Inferior parietal cortex (tissue), 1 donor: ENCODE data around the gene ARHGEF4.
A peak's percentile ranks its signal among the peaks of the same experiment; 100 is the strongest.

Source experiments
- DNase-seq: peaks from one replicate; pipeline ENCODE4 v3.0.0-alpha.2; 2016; ENCODE audit errors: extremely low spot score

Gene ARHGEF4

GRCh38 chr2:130819608-130820278 lies 17.0 kb upstream of the ARHGEF4 start:
- DNase-seq = no peak

- DNase-seq = no peak
Observed at GRCh38 chr2:130820279-130820861, 16.3 kb upstream of the ARHGEF4 start.

DNA sequence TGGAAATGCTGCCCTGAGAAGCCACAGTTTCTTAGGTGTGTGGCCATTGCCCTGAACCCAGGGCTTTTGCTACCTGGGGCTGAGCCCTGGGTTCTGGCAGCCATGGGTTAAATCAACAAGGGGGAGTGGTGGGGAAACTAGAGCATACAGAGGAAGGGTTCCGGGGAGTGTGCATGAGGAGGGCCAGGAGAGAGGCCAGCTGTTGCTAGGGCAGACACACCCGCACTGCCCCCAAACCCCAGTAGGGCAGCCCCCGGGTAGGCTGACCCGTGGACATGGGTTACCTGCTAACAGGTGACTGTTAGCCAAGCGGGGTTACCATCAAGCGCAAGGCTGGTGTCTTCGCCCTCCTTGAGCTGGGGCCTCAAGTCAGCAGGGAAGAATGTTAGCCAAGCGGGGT lies 14.8 kb upstream of the ARHGEF4 start:
- no peak for DNase-seq

- no peak for DNase-seq
Observed at GRCh38 chr2:130822766-130823165, 13.9 kb upstream of the ARHGEF4 start.

DNA sequence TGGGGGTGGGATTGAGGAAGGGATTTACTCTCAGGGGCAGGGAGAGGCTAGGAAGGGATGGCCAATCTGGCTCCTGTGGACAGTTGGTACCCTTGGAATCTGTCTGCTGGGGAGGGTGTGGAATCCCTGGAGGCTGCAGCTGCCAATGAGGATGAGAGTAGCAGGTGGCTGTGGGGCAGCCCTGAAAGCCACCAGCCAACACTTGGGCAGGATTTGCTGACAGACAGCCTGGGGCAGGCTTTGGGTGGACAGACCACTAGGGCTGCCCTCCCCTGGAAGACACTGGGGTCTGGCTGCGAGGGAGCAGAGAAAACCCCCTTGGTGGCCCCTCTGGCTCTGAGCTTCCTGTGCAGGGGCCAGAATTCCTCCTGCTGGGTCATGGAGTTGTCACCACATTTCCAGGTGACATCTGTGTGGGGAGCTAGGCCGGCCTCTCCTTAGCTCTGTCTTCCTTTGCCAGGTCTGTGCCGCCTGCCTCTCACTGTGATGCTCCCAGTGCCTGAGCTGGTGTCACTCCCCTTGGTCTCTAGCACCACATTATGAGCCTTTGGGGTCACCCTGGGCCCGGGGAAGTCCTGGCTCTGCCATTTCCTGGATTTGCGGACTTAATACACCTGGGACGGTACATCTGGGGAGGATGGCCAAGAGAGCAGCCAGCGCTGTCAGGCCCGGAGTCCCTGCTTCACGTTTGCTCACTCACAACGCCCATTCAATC lies 13.4 kb upstream of the ARHGEF4 start:
- no peak for DNase-seq

- no peak for DNase-seq
Observed at GRCh38 chr2:130823886-130824491, 12.7 kb upstream of the ARHGEF4 start.

GRCh38 chr2:130824492-130825061 lies 12.1 kb upstream of the ARHGEF4 start:
- DNase-seq = no peak

- DNase-seq = peak; percentile 53
Observed at GRCh38 chr2:130825231-130825965, 11.3 kb upstream of the ARHGEF4 start.

DNA sequence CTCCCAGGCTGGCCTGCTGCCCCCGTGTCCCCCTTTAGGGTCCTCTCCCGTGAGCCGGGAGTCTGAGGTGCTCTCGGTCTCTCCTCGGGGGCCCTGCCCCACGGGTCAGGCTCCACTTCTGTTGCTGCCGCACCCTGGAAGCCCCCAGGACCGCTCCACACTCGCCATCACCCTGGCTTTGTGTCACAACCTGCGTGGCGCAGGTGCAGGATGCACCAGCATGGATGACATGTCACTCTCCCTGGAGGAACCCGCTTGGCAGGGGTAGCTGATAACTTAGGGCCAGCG lies 10.8 kb upstream of the ARHGEF4 start:
- DNase-seq = no peak

DNA sequence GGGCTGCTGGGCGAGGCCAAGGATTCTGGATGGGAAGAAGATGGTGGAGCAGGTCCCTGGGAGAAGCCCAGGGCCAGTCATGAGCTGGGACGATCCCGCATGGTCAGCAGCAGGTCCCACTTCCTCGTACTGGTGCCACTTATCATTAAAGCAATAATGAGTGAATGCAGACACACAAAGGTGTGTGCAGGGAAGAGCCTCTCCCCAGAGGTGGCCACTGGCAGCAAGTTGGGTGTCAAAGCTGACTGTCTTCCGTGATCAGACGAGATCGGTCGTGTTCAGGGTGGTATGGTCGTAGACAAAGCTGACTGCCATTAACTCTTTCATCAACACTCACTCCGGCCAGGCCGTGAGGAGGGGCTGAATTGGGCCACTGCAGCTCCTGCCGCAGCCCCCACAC lies 10.3 kb upstream of the ARHGEF4 start:
- DNase-seq = no peak

GRCh38 chr2:130826821-130827501 lies 9.8 kb upstream of the ARHGEF4 start:
- DNase-seq = no peak

GRCh38 chr2:130827502-130828251 lies 9.0 kb upstream of the ARHGEF4 start:
- no peak for DNase-seq

DNA sequence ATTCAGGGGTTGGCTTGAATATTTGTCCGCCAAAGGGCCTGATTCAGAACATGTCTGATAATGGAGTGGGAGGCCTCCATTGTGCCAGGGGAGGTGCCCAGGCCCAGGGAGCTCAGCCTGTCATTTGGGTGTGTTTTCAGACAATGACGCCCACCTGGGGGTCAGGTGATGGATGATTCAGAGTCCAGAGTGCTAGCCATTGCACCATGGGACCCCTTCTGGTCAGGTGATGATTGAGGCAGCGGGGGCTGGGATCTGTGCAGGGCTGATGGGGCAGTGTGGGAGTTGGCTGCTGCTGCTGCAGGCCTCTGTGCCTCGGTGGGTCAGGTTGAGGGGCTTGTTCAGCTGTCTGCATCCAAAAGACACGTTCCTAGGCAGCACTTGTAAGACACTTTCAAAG lies 8.3 kb upstream of the ARHGEF4 start:
- DNase-seq = no peak

DNA sequence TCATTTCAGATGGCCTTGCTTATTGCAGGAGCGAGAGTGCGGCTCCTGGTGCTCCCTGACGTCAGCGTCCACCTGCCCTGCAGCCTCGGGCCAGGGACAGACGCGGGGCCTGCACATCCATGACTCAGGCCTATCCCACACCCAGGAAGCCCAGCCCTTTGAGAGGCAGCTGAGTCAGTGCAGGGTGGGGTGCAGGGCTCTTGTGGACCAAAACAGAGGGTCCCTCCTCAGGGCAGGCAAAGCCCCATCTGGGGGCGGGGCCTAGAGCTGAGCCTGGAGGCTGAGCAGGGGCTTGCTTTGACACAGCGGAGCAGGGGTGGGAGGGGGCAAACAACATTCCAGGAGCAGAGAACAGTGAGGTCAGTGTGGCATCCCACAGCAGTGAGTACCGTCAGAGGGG lies 7.7 kb upstream of the ARHGEF4 start:
- no peak for DNase-seq

DNA sequence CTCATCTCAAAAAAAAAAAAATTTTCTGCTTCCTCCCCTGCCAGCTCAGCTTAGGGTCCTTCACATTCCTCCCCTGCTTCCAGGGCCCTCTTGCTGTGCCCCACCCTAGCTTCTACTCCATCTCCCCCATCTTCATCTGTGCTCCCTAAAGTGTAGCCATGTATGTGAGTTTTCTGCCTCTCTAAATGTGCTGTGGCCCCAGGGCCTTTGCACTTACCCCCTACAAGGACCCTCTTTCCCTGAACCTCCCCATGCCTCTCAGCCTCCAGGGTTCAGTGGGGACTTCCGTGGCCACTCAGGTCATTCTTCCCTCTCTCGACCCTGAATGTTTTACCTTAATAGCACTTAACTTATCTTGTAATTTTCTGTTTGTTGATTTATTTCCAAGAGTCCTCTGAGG lies 6.2 kb upstream of the ARHGEF4 start:
- DNase-seq = no peak

DNA sequence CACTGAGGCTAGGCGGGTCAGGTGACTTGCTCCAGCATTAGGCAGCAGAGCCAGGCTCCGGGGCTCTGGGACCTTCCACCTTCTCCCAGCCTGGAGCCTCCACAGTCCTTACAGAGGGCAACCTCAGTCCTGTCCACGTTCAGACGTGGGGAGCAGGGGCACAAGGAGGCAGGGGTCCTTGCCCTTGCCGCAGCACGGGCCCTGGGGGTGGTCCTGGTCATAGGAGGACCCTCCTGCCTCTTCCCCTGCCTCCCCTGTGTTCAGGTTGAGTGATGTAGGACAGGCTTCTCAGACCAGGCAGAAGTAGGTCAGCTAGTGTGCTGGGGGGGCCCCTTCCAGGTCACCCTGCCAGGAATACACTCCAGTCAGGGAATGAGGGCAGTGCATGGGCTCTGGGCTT lies 5.4 kb upstream of the ARHGEF4 start:
- no peak for DNase-seq

DNA sequence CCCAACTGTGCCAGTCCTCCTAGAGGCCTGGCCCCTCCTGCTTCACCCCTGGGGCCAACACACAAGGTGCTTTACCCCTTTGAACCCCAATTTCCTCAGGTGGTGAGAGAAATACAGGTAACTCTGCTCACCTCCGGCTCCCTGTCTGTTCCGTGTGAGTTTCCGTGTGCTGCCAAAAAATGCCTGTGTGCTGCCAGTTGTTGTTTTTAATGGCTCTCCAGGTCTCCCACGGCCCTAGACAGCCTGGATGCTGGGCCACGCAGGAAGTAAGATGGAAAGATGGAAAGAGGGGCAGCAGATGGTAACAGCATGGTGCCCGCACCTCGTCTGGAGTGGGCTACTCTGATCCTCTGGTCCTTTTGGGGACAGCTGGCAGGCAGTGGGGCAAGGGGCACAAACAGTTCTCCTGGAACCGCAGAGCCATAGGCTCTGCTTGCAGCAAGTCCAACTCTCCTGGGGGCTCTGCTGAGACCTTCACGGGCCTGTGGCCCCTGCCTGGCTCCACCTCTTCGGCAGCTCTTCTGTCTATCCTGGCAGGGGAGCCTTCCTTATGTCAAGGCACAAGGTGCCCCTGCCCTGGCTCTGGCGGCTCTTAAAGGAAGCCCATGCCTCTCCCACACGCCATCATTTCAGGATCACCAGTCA lies 4.3 kb upstream of the ARHGEF4 start:
- no peak for DNase-seq

GRCh38 chr2:130834091-130834930 lies 2.4 kb upstream of the ARHGEF4 start:
- DNase-seq = no peak
